Endothelial cell of umbilical vein (primary cell): ENCODE measurements around the gene DPF3. TPM values are rescaled to one million over a fixed set of nuclear protein-coding genes. Genes with fewer than 3 reads are reported as not detected.

Source experiments
- BruUV-seq: library from RNA; stranded (reverse); fragments of 400-500 nt; replicated peaks from 2 replicates; lab custom pipeline; 2021; lab: Mats Ljungman, UMichigan
- CTCF ChIA-PET: fragments of 300-600, 350-600 bp; sonication (Branson Sonifier 250); formaldehyde crosslinking; loops from one replicate; lab custom pipeline; 2021; ENCODE audit warnings: antibody characterized with exemption, inconsistent platforms; lab: Charles Lee
- POLR2A ChIA-PET: fragments of 300-600, 350-600 bp; sonication (Branson Sonifier 250); formaldehyde crosslinking; loops from one replicate; lab custom pipeline; 2021; ENCODE audit warnings: antibody characterized with exemption, inconsistent platforms; lab: Charles Lee
- DNase-seq: peaks from one replicate; pipeline ENCODE4 v3.0.0-alpha.2; 2011; ENCODE audit warnings: low read depth, low spot score
- FAIRE-seq: peaks from 2 replicates; lab custom pipeline; 2011; peaks lifted over from hg19 to GRCh38; lab: Jason Lieb, UNC
- H2AFZ ChIP-seq: 2 replicates; pipeline ENCODE4 v1.6.0; 2012; ENCODE audit warnings: low read depth, low read length, control low read depth, inconsistent platforms
- H3K27ac ChIP-seq: 2 replicates; pipeline ENCODE4 v1.5.1; 2011; ENCODE audit warnings: low read depth, mild to moderate bottlenecking, control low read depth, low read length, moderate library complexity; ENCODE audit not compliant: insufficient read depth
- H3K27me3 ChIP-seq, 2 experiments: 2 replicates each; pipeline versions ENCODE4 v1.6.0 to v1.6.1; 2011; ENCODE audit warnings: low read length in 2 of 2, mixed read lengths in 1 of 2; ENCODE audit not compliant: control insufficient read depth in 2 of 2, insufficient read depth in 2 of 2
- H3K36me3 ChIP-seq, 2 experiments: 2 replicates in 1 of 2; 3 replicates in 1 of 2; pipeline ENCODE4 v1.5.1; 2011; ENCODE audit warnings: low read length in 2 of 2, mild to moderate bottlenecking in 1 of 2, moderate library complexity in 1 of 2; ENCODE audit not compliant: control insufficient read depth in 2 of 2, insufficient read depth in 2 of 2; ENCODE audit errors: extremely low read depth in 1 of 2
- H3K4me1 ChIP-seq: 3 replicates; pipeline ENCODE4 v1.5.1; 2011; ENCODE audit warnings: mild to moderate bottlenecking, low read length; ENCODE audit not compliant: control insufficient read depth, insufficient read depth; ENCODE audit errors: extremely low read depth
- H3K4me2 ChIP-seq: 2 replicates; pipeline ENCODE4 v1.6.1; 2011; ENCODE audit warnings: low read length, control low read depth, mixed read lengths; ENCODE audit not compliant: insufficient read depth
- H3K4me3 ChIP-seq, 3 experiments: fragments of 200-600 bp in 1 of 3; sonication (generic), shearing (Covaris generic) in 1 of 3; replicated peaks in 1 of 3; 2 replicates each; pipeline ENCODE4 v1.5.1; 2011 to 2016; ENCODE audit warnings: control low read depth in 3 of 3, low read length in 3 of 3, mild to moderate bottlenecking in 2 of 3, inconsistent platforms in 1 of 3, low read depth in 1 of 3, moderate library complexity in 1 of 3; ENCODE audit not compliant: insufficient read depth in 1 of 3
- H3K79me2 ChIP-seq: 2 replicates; pipeline ENCODE4 v1.6.0; 2012; ENCODE audit warnings: low read length, inconsistent platforms; ENCODE audit not compliant: control insufficient read depth, insufficient read depth
- H3K9ac ChIP-seq: replicated peaks from 2 replicates; pipeline ENCODE3; 2011; ENCODE audit warnings: low read length, control low read depth; ENCODE audit not compliant: insufficient read depth; ENCODE audit errors: extremely low read depth
- H3K9me1 ChIP-seq: replicated peaks from 3 replicates; pipeline ENCODE4 v1.6.0; 2011; ENCODE audit warnings: mild to moderate bottlenecking, low read length; ENCODE audit not compliant: control insufficient read depth, insufficient read depth; ENCODE audit errors: extremely low read depth
- H3K9me3 ChIP-seq: replicated peaks from 2 replicates; pipeline ENCODE4 v1.5.1; 2012; ENCODE audit warnings: low read length, inconsistent platforms; ENCODE audit not compliant: control insufficient read depth, insufficient read depth
- H4K20me1 ChIP-seq: replicated peaks from 2 replicates; pipeline ENCODE3; 2011; ENCODE audit warnings: mild to moderate bottlenecking, low read length; ENCODE audit not compliant: control insufficient read depth, insufficient read depth; ENCODE audit errors: extremely low read depth
- EZH2 ChIP-seq: IDR thresholded peaks from 2 replicates; pipeline ENCODE4 v1.6.1; 2012; ENCODE audit warnings: borderline replicate concordance, low read depth, mild to moderate bottlenecking, moderate library complexity, low read length, inconsistent platforms; ENCODE audit not compliant: severe bottlenecking
- FOS ChIP-seq: IDR thresholded peaks from 2 replicates; pipeline ENCODE4 v1.6.1; 2011; ENCODE audit warnings: mild to moderate bottlenecking, low read length, moderate library complexity, borderline replicate concordance; ENCODE audit not compliant: insufficient read depth
- GATA2 ChIP-seq: IDR thresholded peaks from 2 replicates; pipeline ENCODE4 v1.7.0; 2011; ENCODE audit warnings: low read depth, mild to moderate bottlenecking, moderate library complexity, mixed read lengths, low read length; ENCODE audit not compliant: insufficient read length, insufficient read depth
- JUN ChIP-seq: IDR thresholded peaks from 2 replicates; pipeline ENCODE4 v1.6.1; 2011; ENCODE audit warnings: borderline replicate concordance, low read depth; ENCODE audit not compliant: insufficient read length, insufficient read depth
- MYC ChIP-seq: IDR thresholded peaks from one replicate; pipeline ENCODE4 v1.6.1; 2011; ENCODE audit warnings: mild to moderate bottlenecking, low read depth, low read length
- POLR2A ChIP-seq: IDR thresholded peaks from 2 replicates; pipeline ENCODE4 v1.6.1; 2012; ENCODE audit warnings: low read depth, mild to moderate bottlenecking, control low read depth, low read length
- POLR2AphosphoS5 ChIP-seq: IDR thresholded peaks from 2 replicates; pipeline ENCODE4 v1.6.1; 2012; ENCODE audit warnings: low read depth, mild to moderate bottlenecking, control low read depth, low read length, moderate library complexity; ENCODE audit not compliant: insufficient read depth
- dilution Hi-C: fragments of 300-500 bp; cut with MboI; formaldehyde crosslinking; loops from one replicate; pipeline ENCODE4 v1.15.0; 2019; ENCODE audit warnings: low sequenced_read_pairs; ENCODE audit not compliant: extremely low pct_ligation_motif_present
- intact Hi-C: fragments of 100-400 bp; cut with micrococcal nuclease; formaldehyde crosslinking; loops from one replicate; pipeline ENCODE4 v1.10.0; 2022
- polyA plus RNA-seq, 4 experiments: library from polyadenylated mRNA; depleted of rRNA in 3 of 4; stranded (reverse) in 3 of 4; unstranded in 1 of 4; fragments of >200 nt; gene quantifications; 2 replicates each; pipeline versions ENCODE4 v1.2.1 to v1.2.3, GENCODE V29; 2011 to 2012; ENCODE audit warnings: missing spikeins in 1 of 4
- total RNA-seq: library from RNA; stranded (reverse); gene quantifications from 2 replicates; pipeline ENCODE4 v1.2.3, GENCODE V29; 2021
- TF ChIP-seq, protein P1 (sequence below): IDR thresholded peaks from 2 replicates; pipeline ENCODE4 v1.6.1; 2011; ENCODE audit not compliant: insufficient read depth, insufficient read length
- TF ChIP-seq, protein P2 (sequence below), 2 donors: IDR thresholded peaks; 1 replicate in 1 of 2; 2 replicates in 1 of 2; pipeline ENCODE4 v1.5.1; 2011; ENCODE audit warnings: low read length in 2 of 2, mild to moderate bottlenecking in 2 of 2, moderate library complexity in 2 of 2, control low read depth in 1 of 2, inconsistent platforms in 1 of 2, low read depth in 1 of 2; ENCODE audit not compliant: insufficient read depth in 1 of 2; ENCODE audit errors: extremely low read depth in 1 of 2

Gene DPF3
- total and polyA plus RNA-seq, 2 donors (not counting 3 experiments of a cell fraction or from before 2014, with no cell fraction given): 2.4 to 3.5 TPM

DNA sequence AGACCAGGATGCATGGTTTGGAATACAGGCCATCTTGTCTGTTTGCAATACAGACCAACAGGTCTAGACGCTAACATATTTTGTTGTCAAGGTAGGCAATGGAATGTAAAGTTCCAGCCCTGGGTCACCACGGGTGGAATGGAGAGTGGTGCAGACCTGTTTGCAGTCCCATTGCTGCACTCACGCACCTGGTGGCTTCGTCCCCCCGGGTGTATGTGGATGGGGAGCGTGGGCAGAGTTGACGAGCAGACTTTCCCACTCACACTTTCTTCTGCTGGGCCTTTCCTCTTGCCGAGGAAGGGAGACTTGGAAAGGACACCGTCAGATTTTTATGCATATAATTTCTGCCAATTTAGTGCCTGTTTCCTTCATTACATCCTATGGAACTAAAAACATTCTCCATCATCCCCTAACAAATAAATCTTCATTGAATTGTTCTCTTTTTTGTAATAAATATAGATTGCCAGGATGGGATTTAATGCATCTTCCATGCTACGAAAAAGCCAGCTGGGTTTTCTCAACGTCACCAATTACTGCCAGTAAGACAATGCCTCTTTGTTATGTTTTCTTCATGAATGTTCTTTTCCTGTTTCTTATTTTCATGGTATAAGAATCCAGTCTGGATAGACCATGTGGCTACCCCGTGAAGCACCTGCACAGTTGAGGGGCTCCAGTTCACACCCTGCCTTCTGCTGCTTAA lies 47.5 kb upstream of the DPF3 start:
- no peak for FAIRE-seq
- no peak for DNase-seq
- TF ChIP-seq EZH2 (no peak), FOS (no peak)
- no peaks in the 10 kb centered on the region for H3K79me2 ChIP-seq
- no peaks in the 10 kb centered on the region for H3K4me1 ChIP-seq
- H3K27me3 ChIP-seq: no peaks in the 10 kb centered on the region
- H3K36me3 ChIP-seq: peaks cover 0 to 14% of the 10 kb centered on the region in 2 experiments
- H2AFZ ChIP-seq: no peak overlapping the region
- no peak overlapping the region for H3K9ac ChIP-seq
- no peaks in the 10 kb centered on the region for H4K20me1 ChIP-seq
- intact Hi-C loops: no loop called here
- no peak overlapping the region for H3K4me3 ChIP-seq
- H3K9me3 ChIP-seq: no peaks in the 10 kb centered on the region
- dilution Hi-C loops: no loop called here
- no peaks in the 10 kb centered on the region for H3K9me1 ChIP-seq
- BruUV-seq: no TSS peak
- CTCF ChIA-PET: interaction anchor here (7.7 kb wide), 1 partner anchor 428 kb away, joined by 47 read pairs; no protein-coding TSS in a partner anchor
- POLR2A ChIA-PET: no interaction called here
- H3K27ac ChIP-seq: no peak overlapping the region
- no peak overlapping the region for H3K4me2 ChIP-seq

DNA sequence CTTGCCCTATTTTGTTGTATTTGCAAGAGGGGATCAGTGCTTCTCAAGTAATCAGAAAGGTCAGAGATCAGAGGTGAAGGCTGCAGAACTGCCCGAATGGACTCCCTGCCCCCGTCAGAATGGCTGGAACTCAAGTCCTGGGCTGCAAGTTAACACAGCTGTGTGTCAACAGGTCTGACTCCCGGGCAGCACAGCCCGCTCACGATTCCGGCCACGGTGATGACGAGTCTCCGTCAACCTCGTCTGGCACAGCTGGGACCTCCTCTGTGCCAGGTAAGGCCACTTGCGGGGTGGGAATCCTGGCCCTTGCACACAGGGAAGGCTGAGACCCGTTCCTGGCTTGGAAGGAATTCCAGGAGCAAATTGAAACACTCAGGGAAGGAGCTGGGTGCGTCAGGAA lies 45.7 kb upstream of the DPF3 start:
- Histone ChIP-seq H2AFZ (no peak overlapping the region), H3K27me3 (no peaks in the 10 kb centered on the region), H3K4me3 (no peak overlapping the region), H3K9me1 (no peaks in the 10 kb centered on the region), H3K79me2 (no peaks in the 10 kb centered on the region), H3K9me3 (no peaks in the 10 kb centered on the region), H4K20me1 (no peaks in the 10 kb centered on the region), H3K36me3 (peaks cover 0 to 14% of the 10 kb centered on the region in 2 experiments), H3K4me1 (no peaks in the 10 kb centered on the region), H3K27ac (no peak overlapping the region), H3K9ac (no peak overlapping the region), H3K4me2 (no peak overlapping the region)
- TF ChIP-seq, protein P1, sequence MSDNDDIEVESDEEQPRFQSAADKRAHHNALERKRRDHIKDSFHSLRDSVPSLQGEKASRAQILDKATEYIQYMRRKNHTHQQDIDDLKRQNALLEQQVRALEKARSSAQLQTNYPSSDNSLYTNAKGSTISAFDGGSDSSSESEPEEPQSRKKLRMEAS: no peak
- TF ChIP-seq, protein P2, sequence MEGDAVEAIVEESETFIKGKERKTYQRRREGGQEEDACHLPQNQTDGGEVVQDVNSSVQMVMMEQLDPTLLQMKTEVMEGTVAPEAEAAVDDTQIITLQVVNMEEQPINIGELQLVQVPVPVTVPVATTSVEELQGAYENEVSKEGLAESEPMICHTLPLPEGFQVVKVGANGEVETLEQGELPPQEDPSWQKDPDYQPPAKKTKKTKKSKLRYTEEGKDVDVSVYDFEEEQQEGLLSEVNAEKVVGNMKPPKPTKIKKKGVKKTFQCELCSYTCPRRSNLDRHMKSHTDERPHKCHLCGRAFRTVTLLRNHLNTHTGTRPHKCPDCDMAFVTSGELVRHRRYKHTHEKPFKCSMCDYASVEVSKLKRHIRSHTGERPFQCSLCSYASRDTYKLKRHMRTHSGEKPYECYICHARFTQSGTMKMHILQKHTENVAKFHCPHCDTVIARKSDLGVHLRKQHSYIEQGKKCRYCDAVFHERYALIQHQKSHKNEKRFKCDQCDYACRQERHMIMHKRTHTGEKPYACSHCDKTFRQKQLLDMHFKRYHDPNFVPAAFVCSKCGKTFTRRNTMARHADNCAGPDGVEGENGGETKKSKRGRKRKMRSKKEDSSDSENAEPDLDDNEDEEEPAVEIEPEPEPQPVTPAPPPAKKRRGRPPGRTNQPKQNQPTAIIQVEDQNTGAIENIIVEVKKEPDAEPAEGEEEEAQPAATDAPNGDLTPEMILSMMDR (IDR thresholded peaks at IDR 0.05; ENCODE audit: extremely low read depth in 1 of 2, insufficient read depth in 1 of 2, low read depth in 1 of 2, low read length in 2 of 2): no peak
- no peak for TF ChIP-seq POLR2A
- TF ChIP-seq POLR2AphosphoS5: no peak
- no peak for TF ChIP-seq MYC
- no peak for TF ChIP-seq FOS
- TF ChIP-seq GATA2: no peak
- no peak for TF ChIP-seq EZH2
- TF ChIP-seq JUN: no peak
- dilution Hi-C loops (no loop called here), intact Hi-C loops (no loop called here)
- FAIRE-seq: no peak
- CTCF ChIA-PET: interaction anchor here (1.5 to 7.7 kb wide), 3 partner anchors 9 to 426 kb away, joined by 3 to 47 read pairs (median 15); no protein-coding TSS in a partner anchor
- BruUV-seq: no TSS peak
- no peak for DNase-seq
- POLR2A ChIA-PET: no interaction called here
